EH (cell line): Measurements from ENCODE around the gene GCLC.

Experiments used
- DNase-seq: peaks from one replicate; pipeline ENCODE4 v3.0.0-alpha.2; 2015; ENCODE audit warnings: low read depth

Gene GCLC

DNA sequence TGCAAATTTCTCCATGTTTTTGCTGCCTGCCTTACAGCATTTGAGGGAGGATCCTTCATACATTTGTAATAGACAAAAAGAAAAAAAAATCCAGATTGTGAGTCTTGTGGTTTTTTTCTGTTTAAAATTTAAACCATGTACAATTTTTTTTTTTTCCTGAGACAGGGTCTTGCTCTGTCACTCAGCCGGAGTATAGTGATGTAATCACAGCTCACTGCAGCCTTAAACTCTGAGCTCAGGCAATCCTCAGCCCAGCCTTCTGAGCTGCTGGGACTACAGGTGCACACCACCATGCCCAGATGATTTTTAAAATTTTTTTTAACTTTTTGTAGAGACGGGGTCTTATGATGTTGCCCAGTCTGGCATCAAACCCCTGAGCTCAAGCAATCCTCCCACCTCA, 97.0 kb downstream of the GCLC start:
- DNase-seq, result no peak
